NCI-H345 treated with DMSO at 0.1 percent for 48 hours (cell line): ENCODE data around the gene FGF2.
"Not testable (repeated sequence)": the region's sequence is repeated elsewhere in the genome, so short reads cannot be mapped to it uniquely, and the experiment has no call there.

Source experiments
- DNase-seq: peaks from one replicate; lab custom pipeline; 2025; ENCODE audit not compliant: unreplicated experiment; lab: John Stamatoyannopoulos, UW

The FGF2 gene

GRCh38 chr4:122812823-122813222 is 13.8 kb upstream of the FGF2 start:
- not testable (repeated sequence) for DNase-seq

- DNase-seq: no peak
Measured at GRCh38 chr4:122814426-122814825, 12.2 kb upstream of the FGF2 start.

GRCh38 chr4:122815248-122815647 is 11.4 kb upstream of the FGF2 start:
- DNase-seq: no peak

GRCh38 chr4:122816476-122816875 is 10.2 kb upstream of the FGF2 start:
- no peak for DNase-seq

GRCh38 chr4:122819708-122820449 is 6.8 kb upstream of the FGF2 start:
- no peak for DNase-seq

- no peak for DNase-seq
Measured at GRCh38 chr4:122821092-122821491, 5.5 kb upstream of the FGF2 start.

GRCh38 chr4:122822466-122822865 is 4.2 kb upstream of the FGF2 start:
- DNase-seq: no peak

- DNase-seq: no peak
Measured at GRCh38 chr4:122823476-122823875, 3.2 kb upstream of the FGF2 start.

- DNase-seq: no peak
Measured at GRCh38 chr4:122824616-122825015, 2.0 kb upstream of the FGF2 start.

- no peak for DNase-seq
Measured at GRCh38 chr4:122826079-122826527, 528 bp upstream of the FGF2 start.

GRCh38 chr4:122827258-122827878 is 737 bp downstream of the FGF2 start:
- DNase-seq: peak; percentile 28

GRCh38 chr4:122827879-122828601 is 1.4 kb downstream of the FGF2 start:
- peak; percentile 7 for DNase-seq

- no peak for DNase-seq
Measured at GRCh38 chr4:122830426-122831095, 3.9 kb downstream of the FGF2 start.

- DNase-seq: no peak
Measured at GRCh38 chr4:122831515-122832196, 5.0 kb downstream of the FGF2 start.

GRCh38 chr4:122832732-122833131 is 6.1 kb downstream of the FGF2 start:
- DNase-seq: no peak

GRCh38 chr4:122833999-122834398 is 7.4 kb downstream of the FGF2 start:
- DNase-seq: no peak

- no peak for DNase-seq
Measured at GRCh38 chr4:122836941-122837340, 10.3 kb downstream of the FGF2 start.

- DNase-seq: no peak
Measured at GRCh38 chr4:122838034-122838433, 11.4 kb downstream of the FGF2 start.

- no peak for DNase-seq
Measured at GRCh38 chr4:122842392-122842791, 15.8 kb downstream of the FGF2 start.

- DNase-seq: no peak
Measured at GRCh38 chr4:122842984-122843531, 16.4 kb downstream of the FGF2 start.

- not testable (repeated sequence) for DNase-seq
Measured at GRCh38 chr4:122844391-122844790, 17.8 kb downstream of the FGF2 start.
